Measurements from ENCODE around the gene PDSS1. TPM values are rescaled to one million over a fixed set of nuclear protein-coding genes. Genes with fewer than 3 reads are reported as not detected.

The PDSS1 gene
- total and polyA plus RNA-seq, 2 of the 4 experiments (the other 2 are of a cell fraction) = 9.7 to 13.2 TPM

DNA sequence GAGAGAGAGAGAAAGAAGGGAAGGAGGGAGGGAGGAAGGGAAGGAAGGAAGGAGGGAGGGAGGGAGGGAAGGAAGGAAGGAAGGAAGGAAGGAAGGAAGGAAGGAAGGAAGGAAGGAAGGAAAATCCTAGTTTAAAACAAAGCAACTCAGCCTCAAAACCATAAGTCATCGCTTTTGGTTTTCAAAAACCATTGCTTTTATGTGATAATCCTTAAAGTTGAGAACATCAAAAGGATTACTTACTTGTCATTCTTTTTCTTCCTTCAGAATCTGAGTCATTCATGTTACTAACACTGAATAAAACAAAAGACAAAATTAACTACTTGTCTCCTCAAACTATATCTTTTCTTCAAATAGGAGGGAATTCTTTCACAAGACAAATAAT is 21.6 kb upstream of the PDSS1 start:
- H3K9me1 ChIP-seq (ENCODE audit: insufficient read depth, low read length) = no peaks in the 10 kb centered on the region
- H2BK15ac ChIP-seq (ENCODE audit: low read depth, low read length) = no peak overlapping the region
- DNase-seq (no peak), ATAC-seq (ENCODE audit: low read depth) (no peak)
- no peak overlapping the region for H2AFZ ChIP-seq (replicated peaks; ENCODE audit: low read length, poor library complexity)
- no peaks in the 10 kb centered on the region for H3K9me3 ChIP-seq (ENCODE audit: control insufficient read depth, insufficient read depth, low read length)
- in situ Hi-C loops (cut with MboI; ENCODE audit: low sequenced_read_pairs) = no loop called here
- H3K9ac ChIP-seq (ENCODE audit: low read depth, low read length) = no peak overlapping the region
- H3K27me3 ChIP-seq (ENCODE audit: control insufficient read depth, insufficient read depth, low read length) = no peaks in the 10 kb centered on the region
- H3K23ac ChIP-seq (ENCODE audit: low read depth, low read length) = no peak overlapping the region
- no peak overlapping the region for H2AK9ac ChIP-seq (replicated peaks; ENCODE audit: low read depth, low read length, poor library complexity)
- H3K56ac ChIP-seq (ENCODE audit: extremely low read depth, insufficient read depth, low read length) = no peak overlapping the region
- no peak overlapping the region for H3K4me3 ChIP-seq (ENCODE audit: insufficient read depth, low read depth, low read length)
- no peak overlapping the region for H4K8ac ChIP-seq (ENCODE audit: low read depth in 2 of 2, low read length in 2 of 2)
- H3K4ac ChIP-seq (ENCODE audit: low read depth, low read length) = no peak overlapping the region
- no peak overlapping the region for H3K18ac ChIP-seq (ENCODE audit: low read depth, low read length)
- H2BK20ac ChIP-seq (ENCODE audit: low read depth, low read length) = no peak overlapping the region
- no peak overlapping the region for H4K5ac ChIP-seq (ENCODE audit: low read depth, low read length)
- H3K36me3 ChIP-seq (ENCODE audit: control insufficient read depth, insufficient read depth, low read length) = no peaks in the 10 kb centered on the region
- no peak overlapping the region for H2BK120ac ChIP-seq (ENCODE audit: low read depth, low read length)
- no peaks in the 10 kb centered on the region for H3K4me1 ChIP-seq (ENCODE audit: control insufficient read depth, insufficient read depth, low read length)
- no peak overlapping the region for H3K4me2 ChIP-seq (ENCODE audit: low read depth, low read length)
- no TSS peak for BruUV-seq (replicated peaks)
- H3K14ac ChIP-seq (replicated peaks; ENCODE audit: low read depth, low read length) = no peak overlapping the region
- no peaks in the 10 kb centered on the region for H4K20me1 ChIP-seq (ENCODE audit: insufficient read depth, low read length)
- CTCF ChIA-PET = no interaction called here
- H4K91ac ChIP-seq (ENCODE audit: insufficient read depth, low read depth, low read length) = no peak overlapping the region
- POLR2A ChIA-PET (ENCODE audit: unreplicated experiment) = no interaction called here
- intact Hi-C loops (cut with micrococcal nuclease) = no loop called here
- WGBS, 2 experiments (ENCODE audit: extremely low coverage in 2 of 2, insufficient read length in 1 of 2) = no CpG with 5 or more reads among the region's 1 CpG
- no peaks in the 10 kb centered on the region for H3K79me1 ChIP-seq (ENCODE audit: low read depth in 1 of 2, low read length in 2 of 2)
- H2AK5ac ChIP-seq (ENCODE audit: low read depth, low read length) = no peak overlapping the region
- dilution Hi-C loops (cut with HindIII; ENCODE audit: low sequenced_read_pairs, unreplicated experiment) = no loop called here
- TF ChIP-seq, protein P1, sequence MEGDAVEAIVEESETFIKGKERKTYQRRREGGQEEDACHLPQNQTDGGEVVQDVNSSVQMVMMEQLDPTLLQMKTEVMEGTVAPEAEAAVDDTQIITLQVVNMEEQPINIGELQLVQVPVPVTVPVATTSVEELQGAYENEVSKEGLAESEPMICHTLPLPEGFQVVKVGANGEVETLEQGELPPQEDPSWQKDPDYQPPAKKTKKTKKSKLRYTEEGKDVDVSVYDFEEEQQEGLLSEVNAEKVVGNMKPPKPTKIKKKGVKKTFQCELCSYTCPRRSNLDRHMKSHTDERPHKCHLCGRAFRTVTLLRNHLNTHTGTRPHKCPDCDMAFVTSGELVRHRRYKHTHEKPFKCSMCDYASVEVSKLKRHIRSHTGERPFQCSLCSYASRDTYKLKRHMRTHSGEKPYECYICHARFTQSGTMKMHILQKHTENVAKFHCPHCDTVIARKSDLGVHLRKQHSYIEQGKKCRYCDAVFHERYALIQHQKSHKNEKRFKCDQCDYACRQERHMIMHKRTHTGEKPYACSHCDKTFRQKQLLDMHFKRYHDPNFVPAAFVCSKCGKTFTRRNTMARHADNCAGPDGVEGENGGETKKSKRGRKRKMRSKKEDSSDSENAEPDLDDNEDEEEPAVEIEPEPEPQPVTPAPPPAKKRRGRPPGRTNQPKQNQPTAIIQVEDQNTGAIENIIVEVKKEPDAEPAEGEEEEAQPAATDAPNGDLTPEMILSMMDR (conservative IDR thresholded peaks at IDR 0.05; ENCODE audit: low read depth, low read length) = no peak
- TF ChIP-seq RFX5 (IDR thresholded peaks at IDR 0.05; ENCODE audit: low read depth, low read length) = no peak
- no peak for TF ChIP-seq BHLHE40 (IDR thresholded peaks at IDR 0.05; ENCODE audit: low read depth, low read length)
- TF ChIP-seq, protein P2, sequence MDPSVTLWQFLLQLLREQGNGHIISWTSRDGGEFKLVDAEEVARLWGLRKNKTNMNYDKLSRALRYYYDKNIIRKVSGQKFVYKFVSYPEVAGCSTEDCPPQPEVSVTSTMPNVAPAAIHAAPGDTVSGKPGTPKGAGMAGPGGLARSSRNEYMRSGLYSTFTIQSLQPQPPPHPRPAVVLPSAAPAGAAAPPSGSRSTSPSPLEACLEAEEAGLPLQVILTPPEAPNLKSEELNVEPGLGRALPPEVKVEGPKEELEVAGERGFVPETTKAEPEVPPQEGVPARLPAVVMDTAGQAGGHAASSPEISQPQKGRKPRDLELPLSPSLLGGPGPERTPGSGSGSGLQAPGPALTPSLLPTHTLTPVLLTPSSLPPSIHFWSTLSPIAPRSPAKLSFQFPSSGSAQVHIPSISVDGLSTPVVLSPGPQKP (IDR thresholded peaks at IDR 0.05; ENCODE audit: borderline replicate concordance, low read depth, low read length) = no peak
- no peak for TF ChIP-seq MAZ (IDR thresholded peaks at IDR 0.05; ENCODE audit: borderline replicate concordance, low read depth, low read length)
- no peak for TF ChIP-seq CHD1 (IDR thresholded peaks at IDR 0.05; ENCODE audit: low read depth, low read length)
- TF ChIP-seq CEBPB (IDR thresholded peaks at IDR 0.05; ENCODE audit: low read depth, low read length) = no peak
- TF ChIP-seq, protein P3, sequence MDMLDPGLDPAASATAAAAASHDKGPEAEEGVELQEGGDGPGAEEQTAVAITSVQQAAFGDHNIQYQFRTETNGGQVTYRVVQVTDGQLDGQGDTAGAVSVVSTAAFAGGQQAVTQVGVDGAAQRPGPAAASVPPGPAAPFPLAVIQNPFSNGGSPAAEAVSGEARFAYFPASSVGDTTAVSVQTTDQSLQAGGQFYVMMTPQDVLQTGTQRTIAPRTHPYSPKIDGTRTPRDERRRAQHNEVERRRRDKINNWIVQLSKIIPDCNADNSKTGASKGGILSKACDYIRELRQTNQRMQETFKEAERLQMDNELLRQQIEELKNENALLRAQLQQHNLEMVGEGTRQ (IDR thresholded peaks at IDR 0.05; ENCODE audit: low read depth, low read length) = no peak
- TF ChIP-seq RCOR1 (IDR thresholded peaks at IDR 0.05; ENCODE audit: insufficient replicate concordance, low read length) = no peak
- no peak for TF ChIP-seq MXI1 (IDR thresholded peaks at IDR 0.05; ENCODE audit: borderline replicate concordance, low read depth, low read length)
- no peak overlapping the region for H2BK5ac ChIP-seq (ENCODE audit: low read depth, low read length, poor library complexity, severe bottlenecking)
- H3K27ac ChIP-seq (ENCODE audit: insufficient read depth, low read length) = no peak overlapping the region
